Activated CD4-positive, alpha-beta T cell treated with anti-CD3 and anti-CD28 coated beads, Interleukin-2, amount 50 U/mL, for 16 hours (primary cell): ENCODE measurements around the gene OR1F1.
A peak's percentile ranks its signal among the peaks of the same experiment; 100 is the strongest.
"Not testable (repeated sequence)": the region's sequence is repeated elsewhere in the genome, so short reads cannot be mapped to it uniquely, and the experiment has no call there.

Source experiments
- DNase-seq: peaks from one replicate; pipeline ENCODE4 v3.0.0-alpha.2; 2020

OR1F1 gene

GRCh38 chr16:3152027-3152276 is 36.1 kb upstream of the OR1F1 start:
- no peak for DNase-seq

- peak; percentile 97 for DNase-seq
These were observed 35.6 kb upstream of the OR1F1 start for GRCh38 chr16:3152277-3152990.

GRCh38 chr16:3152991-3153368 is 35.0 kb upstream of the OR1F1 start:
- DNase-seq = no peak

GRCh38 chr16:3155181-3155580 is 32.8 kb upstream of the OR1F1 start:
- DNase-seq = no peak

- no peak for DNase-seq
These were observed 32.0 kb upstream of the OR1F1 start for GRCh38 chr16:3155972-3156371.

- peak; percentile 89 for DNase-seq
These were observed 30.6 kb upstream of the OR1F1 start for GRCh38 chr16:3157229-3158025.

GRCh38 chr16:3158026-3158509 is 29.9 kb upstream of the OR1F1 start:
- no peak for DNase-seq

GRCh38 chr16:3158510-3159314 is 29.3 kb upstream of the OR1F1 start:
- DNase-seq = peak; percentile 93

GRCh38 chr16:3161235-3162018 is 26.6 kb upstream of the OR1F1 start:
- DNase-seq = no peak

GRCh38 chr16:3164121-3164991 is 23.6 kb upstream of the OR1F1 start:
- DNase-seq = no peak

GRCh38 chr16:3165111-3165822 is 22.7 kb upstream of the OR1F1 start:
- DNase-seq = no peak

GRCh38 chr16:3166505-3166886 is 21.5 kb upstream of the OR1F1 start:
- no peak for DNase-seq

- not testable (repeated sequence) for DNase-seq
These were observed 19.3 kb upstream of the OR1F1 start for GRCh38 chr16:3168729-3169128.

- DNase-seq = peak; percentile 43
These were observed 17.4 kb upstream of the OR1F1 start for GRCh38 chr16:3170440-3171180.

GRCh38 chr16:3171181-3171854 is 16.7 kb upstream of the OR1F1 start:
- peak; percentile 59 for DNase-seq

GRCh38 chr16:3171855-3172593 is 16.0 kb upstream of the OR1F1 start:
- peak; percentile 91 for DNase-seq

- peak; percentile 60 for DNase-seq
These were observed 13.9 kb upstream of the OR1F1 start for GRCh38 chr16:3173892-3174617.

- DNase-seq = no peak
These were observed 13.3 kb upstream of the OR1F1 start for GRCh38 chr16:3174618-3175148.
